Limb (tissue), 2 donors: ENCODE data around the gene CABP7.
"Not testable (repeated sequence)": the region's sequence is repeated elsewhere in the genome, so short reads cannot be mapped to it uniquely, and the experiment has no call there.

Source experiments
- DNase-seq, 2 donors: peaks; one replicate each; pipeline ENCODE4 v3.0.0-alpha.2; 2016; ENCODE audit errors: extremely low spot score in 2 of 2

CABP7 gene

GRCh38 chr22:29748248-29748893 is 28.6 kb downstream of the CABP7 start:
- DNase-seq: no peak

GRCh38 chr22:29750029-29750428 is 30.2 kb downstream of the CABP7 start:
- no peak for DNase-seq

- no peak for DNase-seq
Observed at GRCh38 chr22:29750559-29751538, 31.0 kb downstream of the CABP7 start.

- DNase-seq: no peak
Observed at GRCh38 chr22:29751669-29752068, 31.9 kb downstream of the CABP7 start.

- no peak for DNase-seq
Observed at GRCh38 chr22:29753808-29754657, 34.2 kb downstream of the CABP7 start.

- DNase-seq: not testable (repeated sequence)
Observed at GRCh38 chr22:29754658-29755395, 35.0 kb downstream of the CABP7 start.

GRCh38 chr22:29755889-29756288 is 36.1 kb downstream of the CABP7 start:
- DNase-seq: no peak

- no peak for DNase-seq
Observed at GRCh38 chr22:29756341-29756740, 36.5 kb downstream of the CABP7 start.

- no peak for DNase-seq
Observed at GRCh38 chr22:29757096-29757495, 37.3 kb downstream of the CABP7 start.

- DNase-seq: no peak
Observed at GRCh38 chr22:29758068-29758622, 38.3 kb downstream of the CABP7 start.

- no peak for DNase-seq
Observed at GRCh38 chr22:29758959-29759358, 39.2 kb downstream of the CABP7 start.

- DNase-seq: no peak
Observed at GRCh38 chr22:29762263-29762662, 42.5 kb downstream of the CABP7 start.

- DNase-seq: no peak
Observed at GRCh38 chr22:29765905-29766631, 46.3 kb downstream of the CABP7 start.

- peak; percentile 92 to 98 for DNase-seq
Observed at GRCh38 chr22:29766632-29767170, 46.9 kb downstream of the CABP7 start, which contains the start of gene ZMAT5. Gene ZMAT5 (minus strand): TSS chr22:29767007. CDS start chr22:29748544, 18,463 bp downstream.

GRCh38 chr22:29767171-29768051 is 47.6 kb downstream of the CABP7 start, which contains the start of gene UQCR10:
Gene UQCR10 (plus strand): TSS chr22:29767369. CDS start chr22:29767399, 30 bp downstream.
- peak; percentile 93 to 95 for DNase-seq

- DNase-seq: no peak
Observed at GRCh38 chr22:29768052-29768693, 48.4 kb downstream of the CABP7 start.

GRCh38 chr22:29769723-29770321 is 50.0 kb downstream of the CABP7 start:
- DNase-seq: no peak
